HG02623 (cell line): ENCODE data around the gene ZNF804B.
"Not testable (repeated sequence)": the region's sequence is repeated elsewhere in the genome, so short reads cannot be mapped to it uniquely, and the experiment has no call there.

Source experiments
- ATAC-seq: cut with Tn5 transposase; IDR thresholded peaks from one replicate; pipeline ENCODE4 v1.9.1; 2021; ENCODE audit warnings: moderate library complexity; ENCODE audit not compliant: unreplicated experiment

Gene ZNF804B

DNA sequence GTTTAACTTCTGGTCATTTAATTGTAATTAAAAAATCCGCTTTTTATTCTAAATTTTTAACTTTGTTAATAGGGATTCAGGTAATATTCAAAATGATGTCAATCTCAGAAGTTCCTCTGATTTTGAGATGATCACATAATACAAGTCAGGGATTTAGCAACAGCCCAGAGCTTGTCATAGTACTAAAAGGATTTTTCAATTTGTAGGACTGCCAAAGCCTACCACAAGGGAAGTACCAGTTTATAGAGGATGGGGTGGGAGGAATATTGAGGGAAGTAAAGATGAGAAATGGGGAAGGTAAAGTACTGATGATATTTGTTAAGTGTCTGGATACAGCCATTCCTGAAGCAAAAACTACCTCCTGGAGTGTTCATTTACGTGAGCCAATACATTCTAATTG is 314.3 kb downstream of the ZNF804B start:
- no peak for ATAC-seq

DNA sequence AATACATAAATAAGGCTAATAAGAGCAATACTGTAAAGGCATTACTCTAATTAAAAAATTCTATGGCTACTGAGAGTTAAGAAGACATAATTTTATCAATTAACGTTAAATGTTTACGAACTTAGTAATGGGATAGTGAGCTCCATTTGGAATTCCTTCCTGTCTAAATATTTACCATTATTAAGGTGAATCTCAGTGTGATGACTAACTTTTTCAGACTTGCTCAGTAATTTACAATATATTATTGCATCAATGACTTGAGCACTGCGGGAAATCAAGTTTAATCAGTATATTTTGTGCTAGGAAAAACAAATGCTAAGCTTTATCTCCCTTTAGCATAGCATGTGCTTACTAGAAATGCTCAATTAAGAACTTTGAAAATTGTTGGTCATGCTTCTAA is 318.5 kb downstream of the ZNF804B start:
- no peak for ATAC-seq

GRCh38 chr7:89085580-89085979 is 326.1 kb downstream of the ZNF804B start:
- ATAC-seq: no peak

- no peak for ATAC-seq
These were observed 332.1 kb downstream of the ZNF804B start for GRCh38 chr7:89091550-89091949.

DNA sequence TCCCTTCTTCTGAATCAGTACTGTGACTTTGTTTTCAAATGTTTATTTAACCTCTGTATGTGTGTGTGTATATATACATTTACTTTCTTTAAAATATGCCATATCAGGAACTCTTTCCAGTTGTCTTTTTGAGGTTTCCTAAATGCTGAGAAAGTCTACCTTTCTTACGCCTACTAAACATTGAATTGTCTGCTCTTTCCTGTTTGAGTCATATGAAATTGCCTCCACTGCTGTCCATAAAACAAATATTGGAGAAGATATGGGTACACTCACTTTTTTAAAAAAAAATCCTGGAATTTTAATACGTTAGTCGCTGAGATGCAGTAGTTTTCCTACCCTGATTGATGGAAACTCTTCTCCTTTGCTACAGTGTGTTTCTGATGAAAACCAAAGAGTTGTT is 334.8 kb downstream of the ZNF804B start:
- no peak for ATAC-seq

GRCh38 chr7:89103564-89103963 is 344.1 kb downstream of the ZNF804B start:
- no peak for ATAC-seq

- ATAC-seq: no peak
These were observed 345.5 kb downstream of the ZNF804B start for GRCh38 chr7:89104748-89105685.

- no peak for ATAC-seq
These were observed 364.4 kb downstream of the ZNF804B start for GRCh38 chr7:89123871-89124270.

DNA sequence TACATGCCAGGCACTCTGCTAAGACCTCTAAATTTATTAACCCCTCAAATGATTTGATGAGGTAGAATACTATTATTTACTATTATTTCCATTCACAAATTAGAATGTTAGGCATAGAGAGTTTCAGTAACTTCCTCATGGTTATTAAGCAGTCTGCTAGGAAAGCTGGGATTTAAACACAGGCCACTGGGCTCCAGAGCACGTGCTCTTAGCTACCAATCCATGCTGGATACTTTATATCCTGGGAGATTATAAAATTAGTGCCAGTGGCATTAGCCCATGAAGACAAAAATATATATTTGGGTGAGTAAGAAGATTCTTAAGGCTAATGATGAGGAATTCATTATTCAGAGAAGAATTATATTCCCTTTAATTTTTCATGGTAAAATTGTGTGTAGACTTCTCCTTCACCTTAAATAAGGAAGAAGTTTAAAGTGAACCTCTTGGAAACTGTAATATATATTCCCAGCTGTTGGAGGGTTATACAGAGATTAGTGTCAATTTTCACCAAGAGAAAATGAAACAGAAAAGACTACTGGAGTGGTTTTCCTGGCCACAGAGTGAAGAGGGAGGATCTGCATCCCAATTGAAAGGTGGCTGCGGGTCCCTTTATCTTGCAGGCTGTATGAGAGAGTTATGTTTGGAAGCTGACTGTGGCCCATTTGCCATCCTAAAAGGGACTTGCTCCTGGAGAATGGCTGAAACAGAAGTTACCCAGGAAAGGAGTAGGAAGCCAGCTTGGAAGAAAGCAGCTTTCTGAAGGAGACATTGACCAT is 370.3 kb downstream of the ZNF804B start:
- ATAC-seq: no peak

- no peak for ATAC-seq
These were observed 373.9 kb downstream of the ZNF804B start for GRCh38 chr7:89133357-89133756.

- no peak for ATAC-seq
These were observed 374.3 kb downstream of the ZNF804B start for GRCh38 chr7:89133819-89134218.

DNA sequence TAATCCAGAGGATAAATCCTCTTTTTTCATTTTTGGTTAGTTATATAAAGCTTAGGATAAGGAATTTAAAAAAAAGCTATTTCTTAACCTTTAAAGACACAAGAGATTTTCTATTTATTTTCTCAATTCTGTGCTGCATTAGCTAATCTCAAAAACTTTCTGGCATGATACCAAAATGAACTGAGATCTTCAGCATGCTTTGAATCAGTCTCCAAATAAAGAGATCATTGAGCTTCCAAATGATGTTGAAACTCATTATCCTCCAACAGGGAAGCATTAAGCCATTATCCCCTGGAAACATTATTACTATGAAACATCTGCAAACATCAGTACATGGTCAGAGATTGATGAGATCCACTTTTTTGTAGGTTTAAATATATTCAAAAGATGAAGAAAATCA is 386.3 kb downstream of the ZNF804B start:
- no peak for ATAC-seq

DNA sequence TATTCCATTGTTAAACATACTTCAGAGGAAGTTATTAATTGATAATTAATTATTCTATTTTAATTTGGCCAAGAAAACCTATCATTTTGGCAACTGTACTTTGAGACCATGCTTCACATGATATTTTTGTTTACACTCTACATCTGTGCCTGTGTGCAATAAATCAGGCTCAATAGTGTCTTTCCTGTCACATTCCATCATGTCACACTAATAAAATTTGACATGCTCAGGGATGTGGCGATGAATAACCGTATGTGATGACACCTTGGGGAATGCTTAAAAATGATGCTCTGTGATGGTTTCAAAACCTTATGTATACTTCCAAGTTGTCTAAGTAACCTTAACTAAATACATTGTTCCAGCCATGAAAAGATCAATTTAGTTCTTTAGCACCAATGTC is 400.6 kb downstream of the ZNF804B start:
- ATAC-seq: no peak

GRCh38 chr7:89165421-89165820 is 405.9 kb downstream of the ZNF804B start:
- no peak for ATAC-seq

DNA sequence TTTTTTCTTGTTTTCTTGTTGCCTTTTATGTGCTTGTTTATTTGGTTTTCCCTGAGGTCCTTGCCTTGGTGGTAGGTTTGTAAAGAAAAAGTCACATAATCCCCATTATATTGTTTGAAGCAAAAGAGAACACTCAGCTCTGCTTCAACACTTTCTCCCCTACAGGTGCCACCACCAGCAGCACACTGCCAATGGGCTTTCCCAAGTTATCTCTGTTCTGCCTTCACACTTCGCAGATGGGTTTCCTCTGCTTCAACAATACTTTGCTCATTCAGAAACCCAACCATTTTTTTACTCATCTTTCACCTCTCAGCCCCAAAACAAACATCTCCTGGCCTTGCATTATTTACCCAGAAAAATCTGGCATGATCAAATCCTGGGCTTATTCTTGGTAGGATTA is 411.1 kb downstream of the ZNF804B start:
- no peak for ATAC-seq

GRCh38 chr7:89182116-89182515 is 422.6 kb downstream of the ZNF804B start:
- no peak for ATAC-seq

DNA sequence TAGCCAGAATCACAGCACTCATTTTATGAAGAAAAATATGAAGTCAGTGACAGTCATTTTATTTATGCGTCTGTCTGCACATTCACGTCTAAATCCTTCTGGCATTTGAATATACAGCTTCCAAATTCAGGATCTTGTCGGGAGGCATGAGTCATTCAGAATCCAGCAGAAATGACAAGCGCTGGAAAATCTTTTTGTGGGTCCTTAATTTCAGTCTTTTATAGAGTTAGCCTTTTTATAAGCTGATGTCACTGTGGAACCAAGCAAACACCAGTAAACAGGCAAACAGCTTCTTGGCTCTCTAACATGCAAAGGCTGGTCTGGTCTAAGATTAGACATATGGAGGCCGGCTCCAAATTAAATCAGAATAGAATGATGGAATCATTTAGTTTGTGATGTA is 424.2 kb downstream of the ZNF804B start:
- ATAC-seq: no peak

DNA sequence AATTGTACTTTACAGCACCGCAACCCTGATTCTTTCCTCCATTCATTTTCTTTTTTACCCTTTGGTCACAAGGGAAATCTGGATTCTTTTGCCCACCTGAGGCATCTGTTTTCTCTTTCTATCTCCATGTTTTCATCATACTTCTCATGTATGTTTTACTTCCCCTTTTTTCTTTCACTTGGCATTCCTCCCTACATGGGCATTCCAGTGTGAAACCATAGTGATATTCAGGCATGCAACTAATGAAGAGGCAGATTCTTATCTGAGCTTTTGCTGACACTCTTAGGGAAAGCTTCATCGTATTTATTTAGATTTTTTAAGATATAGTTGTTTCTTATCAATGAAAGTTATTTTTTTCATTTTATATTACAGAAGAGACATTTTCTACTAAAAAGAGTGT is 441.3 kb downstream of the ZNF804B start:
- no peak for ATAC-seq

DNA sequence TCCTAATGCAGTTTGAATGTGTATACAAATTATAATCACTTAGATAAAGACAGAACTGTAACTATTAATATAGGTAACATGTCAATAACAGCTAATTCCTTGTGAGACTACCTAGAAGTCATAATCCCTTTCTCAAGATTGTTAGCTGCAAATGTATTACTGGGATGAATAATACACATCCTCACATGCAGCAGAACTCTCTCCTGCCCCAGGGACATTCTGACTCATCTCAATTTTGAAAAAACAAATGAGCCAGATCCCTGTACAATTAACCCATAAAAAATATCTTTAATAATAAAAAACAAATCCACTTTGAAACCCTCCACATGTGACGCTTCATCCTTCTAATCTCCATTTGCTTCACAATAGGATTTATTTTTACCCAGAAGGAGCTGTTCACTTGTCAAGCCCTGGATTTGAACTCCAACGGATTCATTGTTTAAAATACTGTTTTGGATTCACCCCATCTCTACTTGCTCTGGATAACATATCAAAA is 464.4 kb downstream of the ZNF804B start:
- ATAC-seq: no peak

- not testable (repeated sequence) for ATAC-seq
These were observed 469.2 kb downstream of the ZNF804B start for GRCh38 chr7:89228688-89229171.

DNA sequence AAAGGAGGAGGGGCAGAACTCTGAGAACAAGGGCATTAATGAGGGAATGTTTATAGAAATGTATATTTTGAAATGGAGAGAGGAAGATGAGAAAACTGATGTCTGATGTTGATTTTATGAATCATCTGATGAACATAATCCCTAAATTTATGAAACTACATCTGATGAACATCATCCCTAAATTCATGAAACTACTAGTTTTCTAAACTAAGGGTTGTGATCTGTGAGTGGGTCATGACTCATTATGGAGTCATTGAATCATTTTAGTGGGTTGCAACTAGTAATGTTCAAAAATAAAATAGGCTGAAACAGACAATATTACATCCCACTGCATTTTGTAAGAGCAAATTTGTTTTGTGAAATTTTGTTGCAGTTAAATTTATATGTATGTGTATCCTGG is 478.7 kb downstream of the ZNF804B start:
- no peak for ATAC-seq

- no peak for ATAC-seq
These were observed 486.7 kb downstream of the ZNF804B start for GRCh38 chr7:89246196-89246595.
